Bronchial epithelial cell (primary cell): ENCODE data around the gene DMWD. TPM values are rescaled to one million over a fixed set of nuclear protein-coding genes. Genes with fewer than 3 reads are reported as not detected.

Experiments
- DNase-seq: peaks from one replicate; pipeline ENCODE4 v3.0.0-alpha.2; 2010; ENCODE audit warnings: low read depth
- FAIRE-seq: peaks from 2 replicates; lab custom pipeline; 2011; peaks lifted over from hg19 to GRCh38; lab: Jason Lieb, UNC
- H3K27me3 ChIP-seq: 2 replicates; pipeline ENCODE4 v1.5.1; 2011; ENCODE audit warnings: low read length; ENCODE audit not compliant: control insufficient read depth, insufficient read depth
- H3K36me3 ChIP-seq: 2 replicates; pipeline ENCODE4 v1.5.1; 2011; ENCODE audit warnings: low read length; ENCODE audit not compliant: control insufficient read depth, insufficient read depth
- H3K4me3 ChIP-seq: 2 replicates; pipeline ENCODE4 v1.5.1; 2011; ENCODE audit warnings: mild to moderate bottlenecking, low read depth, low read length, control low read depth
- total RNA-seq: library from RNA; depleted of rRNA; stranded (reverse); fragments of >200 nt; gene quantifications from 2 replicates; pipeline ENCODE4 v1.2.1, GENCODE V29; 2014
- TF ChIP-seq, protein P1 (sequence below): IDR thresholded peaks from 2 replicates; pipeline ENCODE4 v1.5.1; 2011; ENCODE audit warnings: mild to moderate bottlenecking, moderate library complexity, low read length, control low read depth, inconsistent platforms; ENCODE audit not compliant: insufficient read depth, severe bottlenecking

The DMWD gene
- total RNA-seq, 1 donor from 2014 or later = 29.0 TPM

DNA sequence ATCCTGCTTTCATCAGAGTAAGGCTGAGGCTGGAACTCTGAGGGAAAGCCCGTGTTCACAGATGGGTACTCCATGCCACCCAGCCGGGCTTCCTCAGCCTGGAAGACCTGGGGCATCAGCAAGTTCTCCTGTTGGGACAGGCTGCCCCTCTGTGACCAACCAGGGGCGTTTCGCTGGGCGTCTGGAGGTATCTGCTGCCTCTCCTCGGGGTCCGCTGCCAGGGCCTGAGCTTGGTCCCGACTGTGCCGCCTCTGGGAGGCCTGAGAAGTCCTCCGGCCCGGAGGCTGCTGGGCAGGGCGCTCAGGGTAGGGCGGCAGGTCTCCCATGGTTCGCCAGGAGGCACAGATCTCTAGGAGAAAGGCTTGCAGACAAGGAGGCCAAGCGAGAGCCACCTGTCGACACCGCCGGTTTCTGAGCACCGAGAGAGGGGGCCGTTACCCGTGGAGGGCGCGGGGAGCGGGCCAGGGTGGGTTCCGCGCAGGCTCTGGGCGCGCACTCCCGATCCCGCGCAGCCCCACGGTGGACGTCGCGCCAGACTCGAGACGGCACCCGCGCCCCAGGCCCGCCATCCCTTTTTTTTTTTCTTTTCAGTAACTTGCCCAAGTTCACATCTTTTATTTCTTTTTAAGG is 22.3 kb upstream of the DMWD start, which contains the start of gene RSPH6A:
Gene RSPH6A, minus strand, starts transcription at position 458 of the 630 bp plus-strand sequence. Its CDS starts 132 bp downstream, at position 326.
- TF ChIP-seq, protein P1, sequence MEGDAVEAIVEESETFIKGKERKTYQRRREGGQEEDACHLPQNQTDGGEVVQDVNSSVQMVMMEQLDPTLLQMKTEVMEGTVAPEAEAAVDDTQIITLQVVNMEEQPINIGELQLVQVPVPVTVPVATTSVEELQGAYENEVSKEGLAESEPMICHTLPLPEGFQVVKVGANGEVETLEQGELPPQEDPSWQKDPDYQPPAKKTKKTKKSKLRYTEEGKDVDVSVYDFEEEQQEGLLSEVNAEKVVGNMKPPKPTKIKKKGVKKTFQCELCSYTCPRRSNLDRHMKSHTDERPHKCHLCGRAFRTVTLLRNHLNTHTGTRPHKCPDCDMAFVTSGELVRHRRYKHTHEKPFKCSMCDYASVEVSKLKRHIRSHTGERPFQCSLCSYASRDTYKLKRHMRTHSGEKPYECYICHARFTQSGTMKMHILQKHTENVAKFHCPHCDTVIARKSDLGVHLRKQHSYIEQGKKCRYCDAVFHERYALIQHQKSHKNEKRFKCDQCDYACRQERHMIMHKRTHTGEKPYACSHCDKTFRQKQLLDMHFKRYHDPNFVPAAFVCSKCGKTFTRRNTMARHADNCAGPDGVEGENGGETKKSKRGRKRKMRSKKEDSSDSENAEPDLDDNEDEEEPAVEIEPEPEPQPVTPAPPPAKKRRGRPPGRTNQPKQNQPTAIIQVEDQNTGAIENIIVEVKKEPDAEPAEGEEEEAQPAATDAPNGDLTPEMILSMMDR = no peak
- Histone ChIP-seq H3K27me3 (no peaks in the 10 kb centered on the region), H3K36me3 (peaks cover 3% of the 10 kb centered on the region), H3K4me3 (no peak within 1 kb of the TSS)
- DNase-seq (no peak), FAIRE-seq (no peak)

DNA sequence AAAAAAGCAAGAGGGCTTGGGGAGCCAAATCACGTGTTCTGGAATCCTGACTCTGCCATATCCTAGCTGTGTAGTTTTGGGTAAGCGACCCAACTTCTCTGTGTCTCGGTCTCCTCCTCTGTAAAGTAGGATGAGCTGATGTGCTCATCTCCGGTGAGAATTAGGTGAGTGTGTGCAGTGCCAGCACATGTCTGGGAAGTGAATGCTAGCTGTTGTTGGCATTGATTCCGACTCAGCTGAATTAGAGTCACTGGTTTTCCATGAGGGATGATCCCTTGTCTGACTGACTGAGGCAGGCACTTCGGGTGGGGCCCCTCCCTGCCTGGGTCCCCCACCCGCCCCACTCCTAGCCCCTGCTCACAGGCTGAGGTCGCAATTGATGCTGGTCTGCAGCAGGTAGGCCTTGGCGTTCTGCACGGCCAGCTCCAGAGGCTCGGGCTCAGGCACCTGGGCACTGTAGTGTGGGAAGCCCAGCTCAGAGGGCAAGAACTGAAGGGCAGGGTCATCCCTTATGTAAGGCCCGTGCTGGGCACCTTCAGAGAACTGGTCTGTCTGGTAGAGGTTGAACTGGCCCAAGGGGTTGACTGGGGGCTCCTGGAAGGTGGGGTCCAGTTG is 21.6 kb upstream of the DMWD start:
- no peak overlapping the region for H3K4me3 ChIP-seq
- DNase-seq = no peak
- peak; percentile 43 for FAIRE-seq
- H3K27me3 ChIP-seq = no peaks in the 10 kb centered on the region
- TF ChIP-seq, protein P1 = no peak
- H3K36me3 ChIP-seq = peaks cover 3% of the 10 kb centered on the region

DNA sequence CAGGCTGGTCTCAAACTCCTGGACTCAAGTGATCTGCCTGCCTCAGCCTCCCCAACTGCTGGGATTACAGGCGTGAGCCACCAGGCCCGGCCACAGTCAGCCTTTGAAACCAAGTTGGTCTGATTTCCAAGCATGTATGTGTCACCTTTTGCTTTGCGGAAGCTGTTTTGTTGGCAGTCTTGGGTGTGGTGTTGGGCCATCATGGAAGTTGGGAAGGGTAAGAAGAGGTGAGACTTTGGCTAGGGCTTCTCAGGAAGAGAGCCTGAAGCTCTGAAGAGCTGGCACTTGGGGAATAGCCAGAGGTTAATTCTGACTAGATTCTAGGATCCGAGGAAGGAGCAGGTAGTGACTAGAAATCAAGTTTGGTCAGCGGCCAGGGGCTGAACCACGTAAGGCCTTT is 19.7 kb upstream of the DMWD start:
- Histone ChIP-seq H3K4me3 (no peak overlapping the region), H3K36me3 (peaks cover 3% of the 10 kb centered on the region), H3K27me3 (no peaks in the 10 kb centered on the region)
- TF ChIP-seq, protein P1 = no peak
- FAIRE-seq = no peak
- DNase-seq = peak; percentile 26

GRCh38 chr19:45809643-45810159 is 17.1 kb upstream of the DMWD start:
- TF ChIP-seq, protein P1 = no peak
- Histone ChIP-seq H3K36me3 (no peaks in the 10 kb centered on the region), H3K4me3 (no peak overlapping the region), H3K27me3 (no peaks in the 10 kb centered on the region)
- FAIRE-seq (no peak), DNase-seq (peak; percentile 68)

- Histone ChIP-seq H3K27me3 (no peaks in the 10 kb centered on the region), H3K4me3 (no peak overlapping the region), H3K36me3 (no peaks in the 10 kb centered on the region)
- TF ChIP-seq, protein P1 = no peak
- no peak for FAIRE-seq
- no peak for DNase-seq
Observed at GRCh38 chr19:45805719-45806118, 13.1 kb upstream of the DMWD start.
